Breast epithelium (tissue), 3 donors: Measurements from ENCODE around the gene MBP.

Source experiments
- POLR2AphosphoS5 ChIP-seq, 3 donors: sonication (generic); formaldehyde crosslinking; IDR thresholded peaks; one replicate each; pipeline ENCODE4 v1.6.1; 2017; ENCODE audit warnings: antibody characterized with exemption in 3 of 3
- TF ChIP-seq, protein P1 (sequence below), 3 donors: fragments of 450-650 bp; IDR thresholded peaks; one replicate each; pipeline ENCODE4 v1.5.1; 2016 to 2017; ENCODE audit warnings: antibody characterized with exemption in 3 of 3, mild to moderate bottlenecking in 3 of 3, moderate library complexity in 3 of 3

- TF ChIP-seq, protein P1, sequence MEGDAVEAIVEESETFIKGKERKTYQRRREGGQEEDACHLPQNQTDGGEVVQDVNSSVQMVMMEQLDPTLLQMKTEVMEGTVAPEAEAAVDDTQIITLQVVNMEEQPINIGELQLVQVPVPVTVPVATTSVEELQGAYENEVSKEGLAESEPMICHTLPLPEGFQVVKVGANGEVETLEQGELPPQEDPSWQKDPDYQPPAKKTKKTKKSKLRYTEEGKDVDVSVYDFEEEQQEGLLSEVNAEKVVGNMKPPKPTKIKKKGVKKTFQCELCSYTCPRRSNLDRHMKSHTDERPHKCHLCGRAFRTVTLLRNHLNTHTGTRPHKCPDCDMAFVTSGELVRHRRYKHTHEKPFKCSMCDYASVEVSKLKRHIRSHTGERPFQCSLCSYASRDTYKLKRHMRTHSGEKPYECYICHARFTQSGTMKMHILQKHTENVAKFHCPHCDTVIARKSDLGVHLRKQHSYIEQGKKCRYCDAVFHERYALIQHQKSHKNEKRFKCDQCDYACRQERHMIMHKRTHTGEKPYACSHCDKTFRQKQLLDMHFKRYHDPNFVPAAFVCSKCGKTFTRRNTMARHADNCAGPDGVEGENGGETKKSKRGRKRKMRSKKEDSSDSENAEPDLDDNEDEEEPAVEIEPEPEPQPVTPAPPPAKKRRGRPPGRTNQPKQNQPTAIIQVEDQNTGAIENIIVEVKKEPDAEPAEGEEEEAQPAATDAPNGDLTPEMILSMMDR (IDR thresholded peaks at IDR 0.05): no peak
- TF ChIP-seq POLR2AphosphoS5 (IDR thresholded peaks at IDR 0.05): no peak
Measured at GRCh38 chr18:77112747-77113092, 19.9 kb downstream of the MBP start.
